Measurements from ENCODE around the gene ARHGAP33. TPM values are rescaled to one million over a fixed set of nuclear protein-coding genes. Genes with fewer than 3 reads are reported as not detected.

ARHGAP33 gene
- total RNA-seq, 4 donors from 2014 or later: 0.33 to 12.2 (median 4.5) TPM

DNA sequence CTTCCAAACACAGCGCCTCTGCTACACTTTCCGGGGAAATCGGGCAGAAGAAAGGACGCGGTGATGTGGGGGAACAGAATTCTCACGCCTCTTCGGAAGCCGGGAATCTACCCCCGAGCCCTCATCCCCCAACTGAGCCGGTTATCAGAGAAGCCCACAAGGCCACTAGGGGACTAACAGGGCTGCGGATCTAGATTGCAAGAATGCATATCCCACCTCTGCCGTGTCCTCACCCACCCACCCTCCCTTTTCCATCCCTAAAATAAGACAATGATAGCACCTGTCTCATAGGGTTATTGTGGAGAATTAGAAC is 34.2 kb upstream of the ARHGAP33 start:
- TF ChIP-seq CTCF (IDR thresholded peaks at IDR 0.05; ENCODE audit: low read depth): no peak

- TF ChIP-seq CTCF (IDR thresholded peaks at IDR 0.05; ENCODE audit: low read depth): no peak
Measured at GRCh38 chr19:35742121-35742724, 33.1 kb upstream of the ARHGAP33 start, which contains the start of gene IGFLR1. TSS of gene IGFLR1 (minus strand) at chr19:35742452. CDS start at chr19:35741180, 1,272 bp downstream.

- TF ChIP-seq CTCF (IDR thresholded peaks at IDR 0.05; ENCODE audit: low read depth): no peak
Measured at GRCh38 chr19:35743640-35744429, 31.5 kb upstream of the ARHGAP33 start.

DNA sequence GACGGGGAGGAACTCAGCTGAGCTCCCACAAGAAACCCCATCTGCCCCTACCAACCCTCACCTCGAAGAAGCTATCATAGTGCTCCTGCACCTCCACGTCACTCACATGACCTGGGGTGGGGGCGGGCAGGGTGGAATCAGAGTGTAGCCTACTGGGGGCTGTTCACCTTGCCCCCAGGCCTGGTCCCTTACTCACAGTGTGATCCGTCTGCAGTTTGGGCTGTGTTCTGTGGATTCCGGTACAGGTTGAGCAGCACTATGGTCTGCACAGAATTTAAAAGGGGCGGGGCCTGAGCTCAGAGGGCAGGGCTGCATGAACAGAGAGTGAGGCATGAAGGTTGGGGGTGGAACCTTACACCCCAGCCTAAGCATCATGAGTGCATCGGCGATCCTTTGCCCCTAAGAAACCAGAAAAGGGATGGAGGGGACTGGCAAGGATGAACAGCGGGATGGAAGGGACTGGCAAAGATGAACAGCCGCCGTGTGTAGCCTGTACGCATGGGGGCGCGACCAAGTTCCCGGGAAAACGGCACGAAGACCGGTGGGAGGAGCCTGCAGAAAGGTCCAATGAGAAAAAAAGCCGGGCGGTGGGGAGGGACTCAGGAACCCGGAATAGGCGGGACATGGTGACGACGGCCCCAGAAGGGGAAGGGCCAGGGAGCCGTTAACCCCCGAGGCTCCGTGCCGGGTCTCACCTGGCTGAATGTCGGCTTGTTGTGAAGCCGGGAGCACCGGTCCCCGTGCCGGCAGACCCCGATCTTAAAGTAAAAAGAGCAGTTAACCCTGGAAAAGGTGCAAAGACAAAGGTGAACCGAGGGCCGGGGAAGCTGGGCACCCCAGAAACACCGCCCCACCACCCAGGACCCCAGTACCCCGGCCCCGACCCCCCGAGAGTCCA is 30.7 kb upstream of the ARHGAP33 start:
- TF ChIP-seq CTCF (IDR thresholded peaks at IDR 0.05; ENCODE audit: low read depth): no peak

DNA sequence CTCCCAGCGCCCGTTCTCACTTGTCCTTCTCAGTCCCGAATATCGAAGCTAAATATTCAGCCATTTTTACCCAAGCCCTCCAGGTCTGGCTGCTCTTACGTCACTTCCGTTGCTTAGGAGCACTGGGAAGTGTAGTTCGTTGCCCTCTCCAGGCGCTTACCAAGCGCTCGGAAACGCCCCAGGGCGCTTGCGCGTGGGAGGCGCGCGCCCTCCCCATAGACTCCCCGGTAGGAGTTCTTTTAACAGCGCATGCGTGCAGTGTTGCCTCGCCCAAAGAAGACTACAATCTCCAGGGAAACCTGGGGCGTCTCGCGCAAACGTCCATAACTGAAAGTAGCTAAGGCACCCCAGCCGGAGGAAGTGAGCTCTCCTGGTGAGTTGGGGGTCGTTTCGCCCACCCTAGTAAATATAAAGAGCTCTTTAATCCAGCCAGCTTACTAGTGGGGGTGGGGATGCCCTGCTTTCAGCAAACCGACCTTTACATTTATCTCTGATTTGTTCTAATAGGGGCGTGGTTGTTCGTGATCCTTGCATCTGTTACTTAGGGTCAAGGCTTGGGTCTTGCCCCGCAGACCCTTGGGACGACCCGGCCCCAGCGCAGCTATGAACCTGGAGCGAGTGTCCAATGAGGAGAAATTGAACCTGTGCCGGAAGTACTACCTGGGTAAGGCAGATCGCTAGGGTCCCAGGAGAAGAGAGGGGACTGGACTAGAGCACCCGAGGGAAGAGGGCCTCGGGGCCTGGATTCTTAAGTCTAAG is 29.9 kb upstream of the ARHGAP33 start, which contains the start of the genes PSENEN and U2AF1L4:
TSS of gene PSENEN (plus strand) at position 324 of the 759 bp plus-strand sequence. CDS start at position 604, 280 bp downstream.
TSS of gene U2AF1L4 (minus strand) at position 91 of the 759 bp plus-strand sequence. CDS start at position 64, 27 bp downstream.
- TF ChIP-seq CTCF (IDR thresholded peaks at IDR 0.05; ENCODE audit: low read depth): no peak

- TF ChIP-seq CTCF (IDR thresholded peaks at IDR 0.05; ENCODE audit: low read depth): no peak
Measured at GRCh38 chr19:35746087-35746462, 29.3 kb upstream of the ARHGAP33 start.

Measured in subcutaneous adipose tissue (tissue), 4 donors.